ENCODE results near the gene CDSN. TPM values are rescaled to one million over a fixed set of nuclear protein-coding genes. Genes with fewer than 3 reads are reported as not detected.

The CDSN gene
- total and polyA plus RNA-seq, 2 of the 4 experiments (the other 2 are of a cell fraction) = not detected

- Histone ChIP-seq H2AK9ac (replicated peaks; ENCODE audit: low read depth, low read length, poor library complexity) (peak overlapping the region; percentile 86), H3K56ac (ENCODE audit: extremely low read depth, insufficient read depth, low read length) (no peak overlapping the region), H3K4ac (ENCODE audit: low read depth, low read length) (peak overlapping the region; percentile 82), H3K27ac (ENCODE audit: insufficient read depth, low read length) (peak overlapping the region; percentile 29), H3K36me3 (ENCODE audit: control insufficient read depth, insufficient read depth, low read length) (no peaks in the 10 kb centered on the region), H3K9ac (ENCODE audit: low read depth, low read length) (peak overlapping the region; percentile 19; the same call in 1 of the 2 replicates), H4K20me1 (ENCODE audit: insufficient read depth, low read length) (no peaks in the 10 kb centered on the region), H3K23ac (ENCODE audit: low read depth, low read length) (peak overlapping the region; percentile 60; the same call in 1 of the 2 replicates), H2BK20ac (ENCODE audit: low read depth, low read length) (peak overlapping the region; percentile 82), H4K5ac (ENCODE audit: low read depth, low read length) (peak overlapping the region; percentile 47), H2BK15ac (ENCODE audit: low read depth, low read length) (peak overlapping the region; percentile 78; the same call in 2 of the 3 replicates), H3K79me1 (ENCODE audit: low read depth in 1 of 2, low read length in 2 of 2) (peaks cover 0 to 9% of the 10 kb centered on the region in 2 experiments; a peak in 2 of 4 replicates), H3K4me1 (ENCODE audit: control insufficient read depth, insufficient read depth, low read length) (peaks cover 11% of the 10 kb centered on the region), H4K91ac (ENCODE audit: insufficient read depth, low read depth, low read length) (peak overlapping the region; percentile 93), H3K18ac (ENCODE audit: low read depth, low read length) (peak overlapping the region; percentile 46), H3K4me3 (ENCODE audit: insufficient read depth, low read depth, low read length) (no peak overlapping the region), H3K4me2 (ENCODE audit: low read depth, low read length) (peak overlapping the region; percentile 3), H3K9me3 (ENCODE audit: control insufficient read depth, insufficient read depth, low read length) (no peaks in the 10 kb centered on the region), H2BK5ac (ENCODE audit: low read depth, low read length, poor library complexity, severe bottlenecking) (peak overlapping the region; percentile 34), H3K27me3 (ENCODE audit: control insufficient read depth, insufficient read depth, low read length) (peaks cover 14% of the 10 kb centered on the region), H2BK120ac (ENCODE audit: low read depth, low read length) (peak overlapping the region; percentile 87), H2AK5ac (ENCODE audit: low read depth, low read length) (peak overlapping the region; percentile 89), H3K14ac (replicated peaks; ENCODE audit: low read depth, low read length) (peak overlapping the region; percentile 80), H2AFZ (replicated peaks; ENCODE audit: low read length, poor library complexity) (peak overlapping the region; percentile 82), H3K9me1 (ENCODE audit: insufficient read depth, low read length) (peaks cover 15% of the 10 kb centered on the region), H4K8ac (ENCODE audit: low read depth in 2 of 2, low read length in 2 of 2) (peak overlapping the region; percentile 84 to 85)
- CTCF ChIA-PET = interaction anchor here (0.7 to 3.4 kb wide), 6 partner anchors 12 to 77 kb away, joined by 3 to 10 read pairs (median 3); no protein-coding TSS in a partner anchor
- POLR2A ChIA-PET (ENCODE audit: unreplicated experiment) = no interaction called here
- TF ChIP-seq RAD21 (IDR thresholded peaks at IDR 0.05; ENCODE audit: low read length) (peak; percentile 32; the same call in 1 of the 2 replicates), CTCF (conservative IDR thresholded peaks at IDR 0.05; ENCODE audit: low read depth, low read length) (peak; percentile 32), BHLHE40 (IDR thresholded peaks at IDR 0.05; ENCODE audit: low read depth, low read length) (no peak)
- ATAC-seq (ENCODE audit: low read depth) (peak; percentile 16; the same call in 1 of the 2 replicates), DNase-seq (peak; percentile 42)
- intact Hi-C loops (cut with micrococcal nuclease) = no loop called here
- 72% methylated on average over 7 of the region's 9 CpGs; no CpG with 5 or more reads in 1 of the 2 experiments for WGBS, 2 experiments (ENCODE audit: extremely low coverage in 2 of 2, insufficient read length in 1 of 2)
- no TSS peak for BruUV-seq (replicated peaks)
- in situ Hi-C loops (cut with MboI; ENCODE audit: low sequenced_read_pairs) = no loop called here
- dilution Hi-C loops (cut with HindIII; ENCODE audit: low sequenced_read_pairs, unreplicated experiment) = no loop called here
Observed at GRCh38 chr6:31114970-31115849, 5.0 kb downstream of the CDSN start.
